Pancreas (tissue), 10 donors: ENCODE results near the gene DNTT. TPM values are rescaled to one million over a fixed set of nuclear protein-coding genes. Genes with fewer than 3 reads are reported as not detected.

ENCODE experiments used
- ATAC-seq, 4 donors: fragments of 200-7000 bp; cut with Tn5 transposase; one replicate each; pipeline versions ENCODE4 v1.8.0 to v1.9.1; 2020; ENCODE audit warnings: mild to moderate bottlenecking in 4 of 4, moderate library complexity in 4 of 4
- DNase-seq, 6 donors: peaks; one replicate each; pipeline ENCODE4 v3.0.0-alpha.2; 2020
- FAIRE-seq: peaks from 2 replicates; lab custom pipeline; 2012; peaks lifted over from hg19 to GRCh38; lab: Jason Lieb, UNC
- H3K27ac ChIP-seq, 4 donors: fragments of 200-600 bp; sonication (generic); 1 replicate in 3 of 4; 2 replicates in 1 of 4; pipeline versions ENCODE4 v1.5.0 to v1.8.0; 2020
- H3K27me3 ChIP-seq, 4 donors: fragments of 200-600 bp; one replicate each; pipeline ENCODE4 v1.8.0; 2021
- H3K36me3 ChIP-seq, 3 donors: fragments of 200-600 bp; sonication (generic) in 1 of 3; one replicate each; pipeline versions ENCODE4 v1.5.0 to v1.8.0; 2020 to 2021
- H3K4me1 ChIP-seq, 3 donors: fragments of 200-600 bp; one replicate each; pipeline ENCODE4 v1.8.0; 2021
- H3K4me3 ChIP-seq, 4 donors: fragments of 200-600 bp; sonication (generic) in 2 of 4; one replicate each; pipeline versions ENCODE4 v1.5.0 to v1.8.0; 2020 to 2021
- H3K9me3 ChIP-seq, 4 donors: fragments of 200-600 bp; one replicate each; pipeline ENCODE4 v1.8.0; 2021
- WGBS, 2 donors: extraction: QIAGEN DNeasy Blood & Tissue Kit; methylation state at CpG; one replicate each; pipeline ENCODE4 v1.1.7; 2013; 5-methylcytosine and 5-hydroxymethylcytosine counted together
- intact Hi-C, 3 donors: fragments of 100-400 bp; cut with DNase I; formaldehyde crosslinking; loops; one replicate each; pipeline versions ENCODE4 v1.11.1 to v1.14.2; 2022
- polyA plus RNA-seq, 2 donors: library from polyadenylated mRNA; stranded (reverse); fragments of 200-250 nt; gene quantifications; one replicate each; pipeline ENCODE4 v1.2.3, GENCODE V29; 2013
- total RNA-seq, 6 donors: library from RNA; stranded (reverse); fragmentation: NEBNext Ultra II Directional in 4 of 6; extraction: Animal tissue kit (Norgen Biotek cat#: 25700) in 4 of 6; gene quantifications; one replicate each; pipeline versions ENCODE4 v1.2.1 to v1.2.4, GENCODE V29; 2021 to 2023
- TF ChIP-seq, protein P1 (sequence below), 4 donors: fragments of 200-600 bp; sonication (generic) in 3 of 4; IDR thresholded peaks; one replicate each; pipeline versions ENCODE4 v1.5.0 to v1.8.0; 2021; ENCODE audit warnings: antibody characterized with exemption in 4 of 4
- donor health status: healthy with polysubstance abuse.
- donor health status: DM: no; HTN: no; CAD: no; lungs with moderate emphysema.
- donor health status: DM: no; HTN: no; CAD: no.
- donor health status: control.
- donor health status: control.
- donor health status: Bipolar disorder and iron deficiency.
- donor health status: DM: yes; HTN: yes; CAD: no.
- donor health status: DM: no; HTN: no; CAD: no.
- donor health status: DM: no; HTN: no; CAD: no.
- donor health status: DM: yes; HTN: yes; CAD: no.

The DNTT gene
- total and polyA plus RNA-seq, 8 donors: 0.12 TPM; not detected in 7

GRCh38 chr10:96337106-96337505 lies 32.9 kb downstream of the DNTT start:
- Histone ChIP-seq H3K36me3 (no peaks in the 10 kb centered on the region), H3K27me3 (no peaks in the 10 kb centered on the region), H3K4me3 (no peak overlapping the region), H3K9me3 (no peaks in the 10 kb centered on the region), H3K27ac (no peak overlapping the region), H3K4me1 (peaks cover 0 to 7% (median 0%) of the 10 kb centered on the region in 3 donors)
- no peak for ATAC-seq
- WGBS, 2 donors: 94 to 96% methylated on average over 2 of the region's 2 CpGs
- FAIRE-seq: no peak
- no peak for DNase-seq
- intact Hi-C loops: no loop called here
- TF ChIP-seq, protein P1, sequence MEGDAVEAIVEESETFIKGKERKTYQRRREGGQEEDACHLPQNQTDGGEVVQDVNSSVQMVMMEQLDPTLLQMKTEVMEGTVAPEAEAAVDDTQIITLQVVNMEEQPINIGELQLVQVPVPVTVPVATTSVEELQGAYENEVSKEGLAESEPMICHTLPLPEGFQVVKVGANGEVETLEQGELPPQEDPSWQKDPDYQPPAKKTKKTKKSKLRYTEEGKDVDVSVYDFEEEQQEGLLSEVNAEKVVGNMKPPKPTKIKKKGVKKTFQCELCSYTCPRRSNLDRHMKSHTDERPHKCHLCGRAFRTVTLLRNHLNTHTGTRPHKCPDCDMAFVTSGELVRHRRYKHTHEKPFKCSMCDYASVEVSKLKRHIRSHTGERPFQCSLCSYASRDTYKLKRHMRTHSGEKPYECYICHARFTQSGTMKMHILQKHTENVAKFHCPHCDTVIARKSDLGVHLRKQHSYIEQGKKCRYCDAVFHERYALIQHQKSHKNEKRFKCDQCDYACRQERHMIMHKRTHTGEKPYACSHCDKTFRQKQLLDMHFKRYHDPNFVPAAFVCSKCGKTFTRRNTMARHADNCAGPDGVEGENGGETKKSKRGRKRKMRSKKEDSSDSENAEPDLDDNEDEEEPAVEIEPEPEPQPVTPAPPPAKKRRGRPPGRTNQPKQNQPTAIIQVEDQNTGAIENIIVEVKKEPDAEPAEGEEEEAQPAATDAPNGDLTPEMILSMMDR (IDR thresholded peaks at IDR 0.05): no peak

- no peak for DNase-seq
- Histone ChIP-seq H3K27ac (no peak overlapping the region), H3K36me3 (no peaks in the 10 kb centered on the region), H3K4me1 (peaks cover 0 to 7% (median 0%) of the 10 kb centered on the region in 3 donors), H3K27me3 (no peaks in the 10 kb centered on the region), H3K9me3 (no peaks in the 10 kb centered on the region), H3K4me3 (no peak overlapping the region)
- TF ChIP-seq, protein P1 (IDR thresholded peaks at IDR 0.05): no peak
- ATAC-seq: no peak
- intact Hi-C loops: no loop called here
- WGBS, 2 donors: 68 to 72% methylated on average over 5 of the region's 5 CpGs
- FAIRE-seq: no peak
These were observed 34.2 kb downstream of the DNTT start for GRCh38 chr10:96338279-96338925.

DNA sequence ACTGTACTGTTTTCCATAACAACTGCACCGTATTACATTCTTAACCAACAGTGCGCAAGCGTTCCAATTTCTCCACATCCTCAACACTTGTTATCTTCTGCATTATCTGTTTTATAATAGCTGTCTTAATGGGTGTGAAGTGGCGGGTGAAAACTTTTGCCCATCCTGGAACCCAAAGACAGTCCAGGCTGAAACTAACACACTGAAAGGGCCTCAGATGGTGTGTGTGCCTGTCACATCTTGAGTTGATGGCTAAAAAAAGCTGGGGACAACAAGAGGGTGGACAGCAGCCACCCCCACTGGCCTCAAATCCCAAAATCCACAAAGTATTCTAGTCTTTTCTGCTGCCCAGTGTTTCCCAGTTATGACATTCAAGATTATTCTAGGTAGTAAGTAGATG lies 35.1 kb downstream of the DNTT start:
- no peaks in the 10 kb centered on the region for H3K36me3 ChIP-seq
- ATAC-seq (no peak), FAIRE-seq (no peak), DNase-seq (no peak)
- intact Hi-C loops: no loop called here
- H3K9me3 ChIP-seq: no peaks in the 10 kb centered on the region
- TF ChIP-seq, protein P1 (IDR thresholded peaks at IDR 0.05): no peak
- no peaks in the 10 kb centered on the region for H3K27me3 ChIP-seq
- WGBS, 2 donors: 92 to 95% methylated on average over 4 of the region's 4 CpGs
- peaks cover 0 to 7% (median 0%) of the 10 kb centered on the region in 3 donors for H3K4me1 ChIP-seq
- no peak overlapping the region for H3K4me3 ChIP-seq
- H3K27ac ChIP-seq: peak overlapping the region in 1 of 4 donors; percentile 21

DNA sequence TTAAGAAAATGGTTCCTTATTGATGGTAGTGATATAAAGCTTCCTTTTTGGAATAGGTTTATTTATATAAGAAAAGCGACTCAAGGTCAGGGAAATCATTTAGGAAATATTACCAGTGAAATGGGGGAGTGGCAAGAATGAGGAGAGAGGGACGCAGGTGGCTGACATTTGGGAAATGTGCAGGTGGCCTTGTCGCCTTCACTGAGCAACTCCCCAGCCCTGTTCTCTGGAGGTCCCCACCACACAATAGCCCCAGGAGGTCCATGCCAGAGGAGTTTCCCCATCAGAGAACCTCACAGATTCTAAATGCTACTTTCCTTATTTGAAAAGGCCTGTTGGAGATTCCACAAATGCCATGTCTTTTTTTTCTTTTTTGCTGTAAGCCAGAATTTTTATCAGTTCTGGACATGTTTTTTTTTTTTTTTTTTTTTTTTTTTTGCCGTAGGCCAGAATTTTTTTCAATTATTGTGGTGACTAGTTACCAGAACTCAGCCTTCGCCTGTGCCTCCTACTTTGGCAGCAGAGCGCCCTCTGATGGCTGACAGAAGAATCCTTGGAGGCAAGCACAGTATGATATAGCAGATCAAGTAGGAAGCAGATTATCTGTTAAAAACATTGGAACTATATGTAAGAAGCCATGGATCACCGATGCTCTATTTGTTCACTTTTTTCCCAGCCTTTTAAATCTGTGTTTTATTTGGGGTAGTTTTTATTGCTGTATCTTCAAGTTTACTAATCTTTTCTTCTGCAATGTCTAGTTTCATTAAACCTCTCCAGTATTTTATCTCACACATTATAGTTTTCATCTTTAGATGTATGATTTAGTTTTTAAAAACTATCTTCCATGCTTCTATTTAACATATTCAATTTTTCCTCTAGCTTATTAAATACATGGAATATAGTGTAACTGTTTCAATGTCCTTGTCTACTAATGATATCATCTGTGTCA lies 36.0 kb downstream of the DNTT start:
- 12 to 17% methylated on average over 7 of the region's 7 CpGs for WGBS, 2 donors
- TF ChIP-seq, protein P1 (IDR thresholded peaks at IDR 0.05): peak; percentile 25 to 74 (median 57)
- intact Hi-C loops: no loop called here
- Histone ChIP-seq H3K4me3 (no peak overlapping the region), H3K36me3 (no peaks in the 10 kb centered on the region), H3K4me1 (peaks cover 0 to 7% (median 0%) of the 10 kb centered on the region in 3 donors), H3K27ac (peak overlapping the region in 1 of 4 donors; percentile 25), H3K9me3 (no peaks in the 10 kb centered on the region), H3K27me3 (no peaks in the 10 kb centered on the region)
- peak; percentile 75 to 81 (median 77) for DNase-seq
- ATAC-seq: peak; percentile 93 to 96 (median 96)
- FAIRE-seq: peak; percentile 54
